ENCODE results near the gene GDF15. TPM values are rescaled to one million over a fixed set of nuclear protein-coding genes. Genes with fewer than 3 reads are reported as not detected.
A peak's percentile ranks its signal among the peaks of the same experiment; 100 is the strongest.

The GDF15 gene
- polyA plus RNA-seq, 10 donors, result 0.26 to 1.8 (median 0.84) TPM

- DNase-seq, result peak; percentile 76 to 89 (median 80)
Measured at GRCh38 chr19:18428787-18429674, 43.1 kb downstream of the GDF15 start.

- DNase-seq, result no peak
Measured at GRCh38 chr19:18429717-18430416, 43.9 kb downstream of the GDF15 start.

GRCh38 chr19:18430417-18431144 lies 44.6 kb downstream of the GDF15 start:
- no peak for DNase-seq

- DNase-seq, result no peak
Measured at GRCh38 chr19:18431351-18432197, 45.6 kb downstream of the GDF15 start.

- DNase-seq, result no peak
Measured at GRCh38 chr19:18432275-18433014, 46.5 kb downstream of the GDF15 start.

GRCh38 chr19:18433015-18433691 lies 47.2 kb downstream of the GDF15 start:
- DNase-seq, result peak in 1 of 3 donors; percentile 72

GRCh38 chr19:18433735-18434398 lies 47.9 kb downstream of the GDF15 start:
- DNase-seq, result no peak

GRCh38 chr19:18434411-18435175 lies 48.6 kb downstream of the GDF15 start:
- DNase-seq, result no peak

- no peak for DNase-seq
Measured at GRCh38 chr19:18435178-18435841, 49.4 kb downstream of the GDF15 start.

- no peak for DNase-seq
Measured at GRCh38 chr19:18435842-18436670, 50.1 kb downstream of the GDF15 start.

- DNase-seq, result peak; percentile 68 to 82 (median 75)
Measured at GRCh38 chr19:18436671-18437490, 50.9 kb downstream of the GDF15 start.

- DNase-seq, result peak in 2 of 3 donors; percentile 54 to 84
Measured at GRCh38 chr19:18437491-18438330, 51.8 kb downstream of the GDF15 start, which contains the start of gene ISYNA1. Gene ISYNA1 (minus strand): TSS chr19:18438133. CDS start chr19:18437979, 154 bp downstream.

- DNase-seq, result peak in 1 of 3 donors; percentile 70
Measured at GRCh38 chr19:18438331-18439024, 52.5 kb downstream of the GDF15 start.

All from muscle of back (tissue), 11 donors.